ENCODE results near the gene TMEM238. TPM values are rescaled to one million over a fixed set of nuclear protein-coding genes. Genes with fewer than 3 reads are reported as not detected.

The TMEM238 gene
- total and polyA plus RNA-seq, 2 donors from 2014 or later = 8.1 to 24.3 TPM

- DNase-seq = peak in 2 of 5 donors; percentile 75 to 78
- Histone ChIP-seq H3K9ac (ENCODE audit: low read length in 3 of 3) (no peak overlapping the region), H3K4me3 (ENCODE audit: low read length in 3 of 3) (peak overlapping the region in 1 of 3 donors; percentile 44), H3K9me3 (ENCODE audit: control insufficient read depth in 2 of 3, insufficient read depth in 1 of 3, low read length in 3 of 3) (no peaks in the 10 kb centered on the region), H3K36me3 (ENCODE audit: control insufficient read depth in 2 of 3, insufficient read depth in 3 of 3, low read length in 3 of 3) (no peaks in the 10 kb centered on the region), H3K27me3 (ENCODE audit: control insufficient read depth, insufficient read depth, low read length) (no peaks in the 10 kb centered on the region), H3K4me1 (ENCODE audit: control insufficient read depth in 2 of 3, insufficient read depth in 2 of 3, low read depth in 1 of 3, low read length in 3 of 3) (peaks cover 0 to 16% (median 0%) of the 10 kb centered on the region in 3 donors), H3K27ac (ENCODE audit: low read depth in 2 of 2, low read length in 2 of 2) (no peak overlapping the region)
- TF ChIP-seq CTCF (IDR thresholded peaks at IDR 0.05; ENCODE audit: borderline replicate concordance, extremely low read depth, insufficient read depth) = no peak
- intact Hi-C loops (cut with DNase I) = no loop called here
- FAIRE-seq = no peak
Measured at GRCh38 chr19:55341595-55342531, 42.2 kb downstream of the TMEM238 start.

- H3K4me3 ChIP-seq (ENCODE audit: low read length in 3 of 3) = peak overlapping the region in 2 of 3 donors; percentile 44 to 68
- no peak overlapping the region for H3K27ac ChIP-seq (ENCODE audit: low read depth in 2 of 2, low read length in 2 of 2)
- peaks cover 0 to 16% (median 0%) of the 10 kb centered on the region in 3 donors for H3K4me1 ChIP-seq (ENCODE audit: control insufficient read depth in 2 of 3, insufficient read depth in 2 of 3, low read depth in 1 of 3, low read length in 3 of 3)
- H3K9ac ChIP-seq (ENCODE audit: low read length in 3 of 3) = peak overlapping the region in 1 of 3 donors; percentile 87
- no peak for TF ChIP-seq CTCF (IDR thresholded peaks at IDR 0.05; ENCODE audit: borderline replicate concordance, extremely low read depth, insufficient read depth)
- intact Hi-C loops (cut with DNase I) = no loop called here
- no peaks in the 10 kb centered on the region for H3K9me3 ChIP-seq (ENCODE audit: control insufficient read depth in 2 of 3, insufficient read depth in 1 of 3, low read length in 3 of 3)
- no peaks in the 10 kb centered on the region for H3K27me3 ChIP-seq (ENCODE audit: control insufficient read depth, insufficient read depth, low read length)
- no peaks in the 10 kb centered on the region for H3K36me3 ChIP-seq (ENCODE audit: control insufficient read depth in 2 of 3, insufficient read depth in 3 of 3, low read length in 3 of 3)
- FAIRE-seq (no peak), DNase-seq (peak; percentile 84 to 91 (median 87))
Measured at GRCh38 chr19:55341171-55341588, 42.9 kb downstream of the TMEM238 start.

- Histone ChIP-seq H3K27ac (ENCODE audit: low read depth in 2 of 2, low read length in 2 of 2) (no peak overlapping the region), H3K4me3 (ENCODE audit: low read length in 3 of 3) (peak overlapping the region; percentile 68 to 72 (median 68)), H3K9ac (ENCODE audit: low read length in 3 of 3) (peak overlapping the region in 2 of 3 donors; percentile 7 to 87), H3K4me1 (ENCODE audit: control insufficient read depth in 2 of 3, insufficient read depth in 2 of 3, low read depth in 1 of 3, low read length in 3 of 3) (peaks cover 0 to 16% (median 0%) of the 10 kb centered on the region in 3 donors), H3K27me3 (ENCODE audit: control insufficient read depth, insufficient read depth, low read length) (no peaks in the 10 kb centered on the region), H3K36me3 (ENCODE audit: control insufficient read depth in 2 of 3, insufficient read depth in 3 of 3, low read length in 3 of 3) (no peaks in the 10 kb centered on the region), H3K9me3 (ENCODE audit: control insufficient read depth in 2 of 3, insufficient read depth in 1 of 3, low read length in 3 of 3) (no peaks in the 10 kb centered on the region)
- intact Hi-C loops (cut with DNase I) = no loop called here
- no peak for TF ChIP-seq CTCF (IDR thresholded peaks at IDR 0.05; ENCODE audit: borderline replicate concordance, extremely low read depth, insufficient read depth)
- peak in 4 of 5 donors; percentile 58 to 83 (median 70) for DNase-seq
- FAIRE-seq = no peak
Measured at GRCh38 chr19:55340784-55341147, 43.3 kb downstream of the TMEM238 start.

Measured in kidney (tissue), 14 donors.